Right lobe of liver (tissue), 4 donors: Measurements from ENCODE around the gene LIFR.

Experiments
- CTCF ChIP-seq, 4 donors: fragments of 200-600 bp in 3 of 4; fragments of 450-650 bp in 1 of 4; IDR thresholded peaks; one replicate each; pipeline versions ENCODE4 v1.5.1 to v1.8.0; 2016 to 2022; ENCODE audit warnings: antibody characterized with exemption in 4 of 4, mild to moderate bottlenecking in 2 of 4
- POLR2A ChIP-seq: fragments of 450-650 bp; IDR thresholded peaks from one replicate; pipeline ENCODE4 v1.6.1; 2017; ENCODE audit warnings: antibody characterized with exemption, mild to moderate bottlenecking
- donor health status: DM: no; HTN: no; CAD: no.
- donor health status: DM: no; HTN: no; CAD: no.
- donor health status: DM: no; HTN: yes; CAD: no.

GRCh38 chr5:38478166-38478565, 78.3 kb downstream of the LIFR start:
- TF ChIP-seq CTCF (IDR thresholded peaks at IDR 0.05) (no peak), POLR2A (no peak)
